Measurements from ENCODE around the gene S100A3. TPM values are rescaled to one million over a fixed set of nuclear protein-coding genes. Genes with fewer than 3 reads are reported as not detected.
A peak's percentile ranks its signal among the peaks of the same experiment; 100 is the strongest.

Gene S100A3
- total RNA-seq, 1 experiment from 2014 or later, result 12.0 TPM

DNA sequence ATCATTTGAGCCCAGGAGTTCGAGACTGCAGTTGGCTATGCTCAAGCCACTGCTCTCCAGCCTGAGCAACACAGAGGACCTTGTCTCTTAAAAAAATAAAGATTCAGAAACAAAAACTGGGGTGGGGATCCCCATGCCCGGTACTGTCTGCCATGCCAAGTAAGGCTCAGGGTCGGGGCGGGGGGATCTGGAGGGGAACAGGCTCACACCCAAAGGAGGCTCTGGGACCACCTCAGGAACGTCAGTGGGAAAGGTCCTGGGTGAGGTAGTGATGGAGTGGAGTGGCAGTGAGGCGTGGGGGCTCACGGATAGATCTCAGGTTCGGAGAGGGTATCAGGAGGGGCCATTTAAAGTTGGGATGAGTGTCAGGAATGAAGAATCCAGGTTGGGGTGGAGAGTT lies 2.7 kb downstream of the S100A3 start:
- no peaks in the 10 kb centered on the region for H3K36me3 ChIP-seq (ENCODE audit: control insufficient read depth, insufficient read depth, low read length)
- ChIA-PET CTCF (interaction anchor here (1.1 to 2.7 kb wide), 2 partner anchors 14 to 22 kb away, joined by 3 to 16 read pairs; no protein-coding TSS in a partner anchor), POLR2A (no interaction called here)
- H3K27me3 ChIP-seq (ENCODE audit: control insufficient read depth, insufficient read depth, low read length), result no peaks in the 10 kb centered on the region
- BruUV-seq (replicated peaks), result no TSS peak
- H3K4me1 ChIP-seq (ENCODE audit: control insufficient read depth, insufficient read depth, low read length), result peaks cover 93% of the 10 kb centered on the region
- intact Hi-C loops (cut with micrococcal nuclease; ENCODE audit: unreplicated experiment), result no loop called here
- in situ Hi-C loops (cut with HindIII; ENCODE audit: low pct_unique_long_range_greater_than_20kb, low sequenced_read_pairs), result no loop called here
- TF ChIP-seq TCF7L2 (IDR thresholded peaks at IDR 0.05; ENCODE audit: low read depth, low read length) (no peak), SIN3A (IDR thresholded peaks at IDR 0.05; ENCODE audit: borderline replicate concordance, insufficient read depth, low read depth, low read length) (no peak), POLR2AphosphoS5 (IDR thresholded peaks at IDR 0.05; ENCODE audit: low read depth, low read length) (no peak)
- TF ChIP-seq, protein P1, sequence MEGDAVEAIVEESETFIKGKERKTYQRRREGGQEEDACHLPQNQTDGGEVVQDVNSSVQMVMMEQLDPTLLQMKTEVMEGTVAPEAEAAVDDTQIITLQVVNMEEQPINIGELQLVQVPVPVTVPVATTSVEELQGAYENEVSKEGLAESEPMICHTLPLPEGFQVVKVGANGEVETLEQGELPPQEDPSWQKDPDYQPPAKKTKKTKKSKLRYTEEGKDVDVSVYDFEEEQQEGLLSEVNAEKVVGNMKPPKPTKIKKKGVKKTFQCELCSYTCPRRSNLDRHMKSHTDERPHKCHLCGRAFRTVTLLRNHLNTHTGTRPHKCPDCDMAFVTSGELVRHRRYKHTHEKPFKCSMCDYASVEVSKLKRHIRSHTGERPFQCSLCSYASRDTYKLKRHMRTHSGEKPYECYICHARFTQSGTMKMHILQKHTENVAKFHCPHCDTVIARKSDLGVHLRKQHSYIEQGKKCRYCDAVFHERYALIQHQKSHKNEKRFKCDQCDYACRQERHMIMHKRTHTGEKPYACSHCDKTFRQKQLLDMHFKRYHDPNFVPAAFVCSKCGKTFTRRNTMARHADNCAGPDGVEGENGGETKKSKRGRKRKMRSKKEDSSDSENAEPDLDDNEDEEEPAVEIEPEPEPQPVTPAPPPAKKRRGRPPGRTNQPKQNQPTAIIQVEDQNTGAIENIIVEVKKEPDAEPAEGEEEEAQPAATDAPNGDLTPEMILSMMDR (IDR thresholded peaks at IDR 0.05), result no peak
- TF ChIP-seq, protein P2, sequence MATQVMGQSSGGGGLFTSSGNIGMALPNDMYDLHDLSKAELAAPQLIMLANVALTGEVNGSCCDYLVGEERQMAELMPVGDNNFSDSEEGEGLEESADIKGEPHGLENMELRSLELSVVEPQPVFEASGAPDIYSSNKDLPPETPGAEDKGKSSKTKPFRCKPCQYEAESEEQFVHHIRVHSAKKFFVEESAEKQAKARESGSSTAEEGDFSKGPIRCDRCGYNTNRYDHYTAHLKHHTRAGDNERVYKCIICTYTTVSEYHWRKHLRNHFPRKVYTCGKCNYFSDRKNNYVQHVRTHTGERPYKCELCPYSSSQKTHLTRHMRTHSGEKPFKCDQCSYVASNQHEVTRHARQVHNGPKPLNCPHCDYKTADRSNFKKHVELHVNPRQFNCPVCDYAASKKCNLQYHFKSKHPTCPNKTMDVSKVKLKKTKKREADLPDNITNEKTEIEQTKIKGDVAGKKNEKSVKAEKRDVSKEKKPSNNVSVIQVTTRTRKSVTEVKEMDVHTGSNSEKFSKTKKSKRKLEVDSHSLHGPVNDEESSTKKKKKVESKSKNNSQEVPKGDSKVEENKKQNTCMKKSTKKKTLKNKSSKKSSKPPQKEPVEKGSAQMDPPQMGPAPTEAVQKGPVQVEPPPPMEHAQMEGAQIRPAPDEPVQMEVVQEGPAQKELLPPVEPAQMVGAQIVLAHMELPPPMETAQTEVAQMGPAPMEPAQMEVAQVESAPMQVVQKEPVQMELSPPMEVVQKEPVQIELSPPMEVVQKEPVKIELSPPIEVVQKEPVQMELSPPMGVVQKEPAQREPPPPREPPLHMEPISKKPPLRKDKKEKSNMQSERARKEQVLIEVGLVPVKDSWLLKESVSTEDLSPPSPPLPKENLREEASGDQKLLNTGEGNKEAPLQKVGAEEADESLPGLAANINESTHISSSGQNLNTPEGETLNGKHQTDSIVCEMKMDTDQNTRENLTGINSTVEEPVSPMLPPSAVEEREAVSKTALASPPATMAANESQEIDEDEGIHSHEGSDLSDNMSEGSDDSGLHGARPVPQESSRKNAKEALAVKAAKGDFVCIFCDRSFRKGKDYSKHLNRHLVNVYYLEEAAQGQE (IDR thresholded peaks at IDR 0.05; ENCODE audit: insufficient read depth in 1 of 2, low read depth in 2 of 2, low read length in 1 of 2), result no peak
- peak overlapping the region; percentile 98 for H3K27ac ChIP-seq (ENCODE audit: low read length)
- DNase-seq (ENCODE audit: low read depth, low spot score) (no peak), ATAC-seq (no peak)
- no peaks in the 10 kb centered on the region for H3K9me3 ChIP-seq (ENCODE audit: control insufficient read depth, insufficient read depth, low read depth, low read length)
- H3K4me3 ChIP-seq (ENCODE audit: low read depth in 2 of 2, low read length in 2 of 2), result peak overlapping the region in 1 of 2 experiments; percentile 55; a peak in 2 of 4 replicates

DNA sequence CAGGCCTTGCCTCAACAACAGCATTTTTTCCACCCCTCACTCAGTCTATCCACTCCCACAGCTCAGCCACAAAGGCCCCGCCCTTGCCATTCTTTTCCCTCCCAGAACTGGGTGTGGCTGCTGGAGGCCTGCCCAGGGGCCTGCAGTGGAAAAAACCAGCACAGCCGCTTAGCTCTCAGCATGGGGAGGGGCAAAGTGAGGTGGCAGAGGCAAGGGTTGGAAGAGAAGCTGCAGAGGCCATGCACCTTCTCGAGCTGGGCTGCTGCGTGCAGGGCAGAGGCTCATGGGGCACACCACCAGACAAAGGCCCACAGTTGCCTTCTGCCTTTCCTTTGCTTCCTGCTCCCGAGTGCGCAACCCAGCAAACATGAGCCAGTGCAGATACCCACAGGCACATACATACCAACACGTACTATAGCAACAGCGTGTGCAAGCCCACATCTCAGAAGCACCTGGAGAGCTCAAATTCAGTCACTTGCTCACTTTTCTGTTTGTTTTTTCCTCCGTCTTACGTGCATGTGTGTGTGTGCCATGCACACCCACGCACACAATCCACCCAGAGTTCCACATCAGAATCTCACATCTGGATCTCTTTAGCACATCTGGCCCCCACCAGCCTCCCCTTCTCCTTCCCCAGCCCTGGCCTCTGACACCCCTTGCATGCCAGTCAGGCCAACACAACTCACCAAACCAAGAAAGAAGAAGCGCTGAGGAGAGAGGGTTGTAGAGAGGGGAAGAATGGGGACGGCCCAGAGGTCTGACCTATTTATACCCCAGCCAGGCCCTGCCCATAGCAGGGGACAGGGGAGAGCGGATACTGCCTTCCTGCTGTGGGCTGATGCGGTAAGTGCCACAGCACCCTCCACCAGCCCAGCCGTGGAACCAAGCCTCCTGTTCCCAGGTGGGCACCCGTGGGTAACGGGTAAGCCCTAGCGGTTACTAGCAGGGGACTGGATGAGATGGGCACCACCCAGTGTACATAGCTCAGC lies 3.7 kb downstream of the S100A3 start, which contains the start of gene S100A4:
Gene S100A4 (minus strand): TSS at position 740 of the 989 bp plus-strand sequence. CDS start 1,012 bp downstream, outside the sequence.
- Histone ChIP-seq H3K9me3 (ENCODE audit: control insufficient read depth, insufficient read depth, low read depth, low read length) (no peaks in the 10 kb centered on the region), H3K36me3 (ENCODE audit: control insufficient read depth, insufficient read depth, low read length) (no peaks in the 10 kb centered on the region), H3K27ac (ENCODE audit: low read length) (peak within 1 kb of the TSS; percentile 98), H3K4me1 (ENCODE audit: control insufficient read depth, insufficient read depth, low read length) (peaks cover 98% of the 10 kb centered on the region), H3K4me3 (ENCODE audit: low read depth in 2 of 2, low read length in 2 of 2) (peak within 1 kb of the TSS; percentile 49 to 55), H3K27me3 (ENCODE audit: control insufficient read depth, insufficient read depth, low read length) (no peaks in the 10 kb centered on the region)
- ChIA-PET POLR2A (interaction anchor here (0.5 to 1.9 kb wide), 4 partner anchors 10 to 21 kb away, joined by 3 to 9 read pairs (median 8); partner anchors contain the start of genes S100A2 and S100A6), CTCF (interaction anchor here (0.5 to 2.7 kb wide), 6 partner anchors 10 to 27 kb away, joined by 3 to 16 read pairs (median 6); partner anchors contain the start of gene S100A6)
- TSS peak; percentile 97 for BruUV-seq (replicated peaks)
- in situ Hi-C loops (cut with HindIII; ENCODE audit: low pct_unique_long_range_greater_than_20kb, low sequenced_read_pairs), result no loop called here
- DNase-seq (ENCODE audit: low read depth, low spot score), result peak; percentile 68
- intact Hi-C loops (cut with micrococcal nuclease; ENCODE audit: unreplicated experiment), result no loop called here
- peak; percentile 41 for TF ChIP-seq POLR2AphosphoS5 (IDR thresholded peaks at IDR 0.05; ENCODE audit: low read depth, low read length)
- TF ChIP-seq, protein P2 (IDR thresholded peaks at IDR 0.05; ENCODE audit: insufficient read depth in 1 of 2, low read depth in 2 of 2, low read length in 1 of 2), result no peak
- peak; percentile 75 for ATAC-seq
